HCT116 (cell line): ENCODE measurements around the gene C18orf54.

Source experiments
- CBX3 ChIP-seq: IDR thresholded peaks from 2 replicates; pipeline ENCODE4 v1.6.1; 2012; ENCODE audit warnings: low read depth
- CEBPB ChIP-seq: IDR thresholded peaks from 2 replicates; pipeline ENCODE4 v1.6.1; 2012; ENCODE audit warnings: low read depth
- EGR1 ChIP-seq: IDR thresholded peaks from 2 replicates; pipeline ENCODE4 v1.6.1; 2012; ENCODE audit warnings: low read depth
- ELF1 ChIP-seq: IDR thresholded peaks from 2 replicates; pipeline ENCODE4 v1.6.1; 2012; ENCODE audit warnings: low read depth, borderline replicate concordance
- EZH2 ChIP-seq: fragments of 200-600 bp; sonication (generic); IDR thresholded peaks from 2 replicates; pipeline ENCODE4 v1.6.1; 2017; ENCODE audit warnings: antibody characterized with exemption, mixed run types
- EZH2phosphoT487 ChIP-seq: fragments of 200-600 bp; IDR thresholded peaks from 2 replicates; pipeline ENCODE4 v1.6.1; 2018; ENCODE audit warnings: antibody characterized with exemption, borderline replicate concordance
- JUND ChIP-seq: IDR thresholded peaks from 2 replicates; pipeline ENCODE4 v1.6.1; 2012
- POLR2A ChIP-seq: IDR thresholded peaks from 2 replicates; pipeline ENCODE4 v1.7.0; 2011; ENCODE audit warnings: borderline replicate concordance; ENCODE audit not compliant: insufficient read depth, insufficient read length; ENCODE audit errors: extremely low read depth
- POLR2AphosphoS5 ChIP-seq: IDR thresholded peaks from 2 replicates; pipeline ENCODE4 v1.6.1; 2011; ENCODE audit warnings: mild to moderate bottlenecking, low read depth, low read length, moderate library complexity
- ZNF274 ChIP-seq: fragments of 200-500 bp; sonication (Bioruptor generic); IDR thresholded peaks from 2 replicates; pipeline ENCODE4 v1.6.1; 2014; ENCODE audit warnings: mild to moderate bottlenecking, low read depth, low read length, inconsistent platforms
- TF ChIP-seq, protein P1 (sequence below), 3 experiments: fragments of 200-600 bp in 1 of 3; sonication (generic) in 1 of 3; IDR thresholded peaks in 2 of 3; conservative IDR thresholded peaks in 1 of 3; 2 replicates each; pipeline ENCODE4 v1.5.1; 2012 to 2017; ENCODE audit warnings: low read depth in 2 of 3, low read length in 2 of 3, antibody characterized with exemption in 1 of 3, borderline replicate concordance in 1 of 3, control low read depth in 1 of 3, mild to moderate bottlenecking in 1 of 3, mixed read lengths in 1 of 3, mixed run types in 1 of 3, moderate library complexity in 1 of 3; ENCODE audit not compliant: insufficient read depth in 1 of 3
- TF ChIP-seq, protein P2 (sequence below): IDR thresholded peaks from 2 replicates; pipeline ENCODE4 v1.6.1; 2012; ENCODE audit warnings: low read depth
- TF ChIP-seq, protein P3 (sequence below): IDR thresholded peaks from 2 replicates; pipeline ENCODE4 v1.6.1; 2011; ENCODE audit warnings: mild to moderate bottlenecking, low read length, moderate library complexity; ENCODE audit not compliant: insufficient replicate concordance; ENCODE audit errors: extremely low read depth
- TF ChIP-seq, protein P4 (sequence below): IDR thresholded peaks from 2 replicates; pipeline ENCODE4 v1.6.1; 2012

DNA sequence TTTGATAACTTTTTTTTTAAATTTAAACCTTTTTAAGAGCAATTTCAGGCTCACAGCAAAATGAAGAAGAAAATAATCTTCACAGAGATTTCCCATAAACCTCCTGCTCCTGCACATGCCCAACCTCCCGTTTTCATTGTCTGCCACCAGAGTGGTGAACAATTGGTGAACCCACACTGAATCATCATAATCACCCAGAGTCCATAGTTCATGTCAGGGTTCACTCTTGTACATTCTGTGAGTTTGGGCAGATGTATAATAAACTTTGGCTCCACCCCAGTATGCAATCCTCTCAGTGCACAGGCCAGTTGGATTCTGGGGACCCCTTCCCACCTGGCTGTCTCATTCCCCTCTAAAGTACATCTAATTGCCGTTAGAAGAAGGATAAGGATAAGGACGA is 24.4 kb downstream of the C18orf54 start:
- no peak for TF ChIP-seq EGR1
- TF ChIP-seq, protein P1, sequence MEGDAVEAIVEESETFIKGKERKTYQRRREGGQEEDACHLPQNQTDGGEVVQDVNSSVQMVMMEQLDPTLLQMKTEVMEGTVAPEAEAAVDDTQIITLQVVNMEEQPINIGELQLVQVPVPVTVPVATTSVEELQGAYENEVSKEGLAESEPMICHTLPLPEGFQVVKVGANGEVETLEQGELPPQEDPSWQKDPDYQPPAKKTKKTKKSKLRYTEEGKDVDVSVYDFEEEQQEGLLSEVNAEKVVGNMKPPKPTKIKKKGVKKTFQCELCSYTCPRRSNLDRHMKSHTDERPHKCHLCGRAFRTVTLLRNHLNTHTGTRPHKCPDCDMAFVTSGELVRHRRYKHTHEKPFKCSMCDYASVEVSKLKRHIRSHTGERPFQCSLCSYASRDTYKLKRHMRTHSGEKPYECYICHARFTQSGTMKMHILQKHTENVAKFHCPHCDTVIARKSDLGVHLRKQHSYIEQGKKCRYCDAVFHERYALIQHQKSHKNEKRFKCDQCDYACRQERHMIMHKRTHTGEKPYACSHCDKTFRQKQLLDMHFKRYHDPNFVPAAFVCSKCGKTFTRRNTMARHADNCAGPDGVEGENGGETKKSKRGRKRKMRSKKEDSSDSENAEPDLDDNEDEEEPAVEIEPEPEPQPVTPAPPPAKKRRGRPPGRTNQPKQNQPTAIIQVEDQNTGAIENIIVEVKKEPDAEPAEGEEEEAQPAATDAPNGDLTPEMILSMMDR (IDR thresholded peaks at IDR 0.05 in 2 of 3, conservative IDR thresholded peaks at IDR 0.05 in 1 of 3; ENCODE audit: borderline replicate concordance in 1 of 3, insufficient read depth in 1 of 3, low read depth in 2 of 3, low read length in 2 of 3), result no peak
- TF ChIP-seq POLR2AphosphoS5, result no peak
- TF ChIP-seq ZNF274, result no peak
- TF ChIP-seq, protein P2, sequence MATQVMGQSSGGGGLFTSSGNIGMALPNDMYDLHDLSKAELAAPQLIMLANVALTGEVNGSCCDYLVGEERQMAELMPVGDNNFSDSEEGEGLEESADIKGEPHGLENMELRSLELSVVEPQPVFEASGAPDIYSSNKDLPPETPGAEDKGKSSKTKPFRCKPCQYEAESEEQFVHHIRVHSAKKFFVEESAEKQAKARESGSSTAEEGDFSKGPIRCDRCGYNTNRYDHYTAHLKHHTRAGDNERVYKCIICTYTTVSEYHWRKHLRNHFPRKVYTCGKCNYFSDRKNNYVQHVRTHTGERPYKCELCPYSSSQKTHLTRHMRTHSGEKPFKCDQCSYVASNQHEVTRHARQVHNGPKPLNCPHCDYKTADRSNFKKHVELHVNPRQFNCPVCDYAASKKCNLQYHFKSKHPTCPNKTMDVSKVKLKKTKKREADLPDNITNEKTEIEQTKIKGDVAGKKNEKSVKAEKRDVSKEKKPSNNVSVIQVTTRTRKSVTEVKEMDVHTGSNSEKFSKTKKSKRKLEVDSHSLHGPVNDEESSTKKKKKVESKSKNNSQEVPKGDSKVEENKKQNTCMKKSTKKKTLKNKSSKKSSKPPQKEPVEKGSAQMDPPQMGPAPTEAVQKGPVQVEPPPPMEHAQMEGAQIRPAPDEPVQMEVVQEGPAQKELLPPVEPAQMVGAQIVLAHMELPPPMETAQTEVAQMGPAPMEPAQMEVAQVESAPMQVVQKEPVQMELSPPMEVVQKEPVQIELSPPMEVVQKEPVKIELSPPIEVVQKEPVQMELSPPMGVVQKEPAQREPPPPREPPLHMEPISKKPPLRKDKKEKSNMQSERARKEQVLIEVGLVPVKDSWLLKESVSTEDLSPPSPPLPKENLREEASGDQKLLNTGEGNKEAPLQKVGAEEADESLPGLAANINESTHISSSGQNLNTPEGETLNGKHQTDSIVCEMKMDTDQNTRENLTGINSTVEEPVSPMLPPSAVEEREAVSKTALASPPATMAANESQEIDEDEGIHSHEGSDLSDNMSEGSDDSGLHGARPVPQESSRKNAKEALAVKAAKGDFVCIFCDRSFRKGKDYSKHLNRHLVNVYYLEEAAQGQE, result no peak
- TF ChIP-seq POLR2A, result no peak
- TF ChIP-seq EZH2phosphoT487, result no peak
- TF ChIP-seq CBX3, result no peak
- no peak for TF ChIP-seq ELF1
- TF ChIP-seq, protein P3, sequence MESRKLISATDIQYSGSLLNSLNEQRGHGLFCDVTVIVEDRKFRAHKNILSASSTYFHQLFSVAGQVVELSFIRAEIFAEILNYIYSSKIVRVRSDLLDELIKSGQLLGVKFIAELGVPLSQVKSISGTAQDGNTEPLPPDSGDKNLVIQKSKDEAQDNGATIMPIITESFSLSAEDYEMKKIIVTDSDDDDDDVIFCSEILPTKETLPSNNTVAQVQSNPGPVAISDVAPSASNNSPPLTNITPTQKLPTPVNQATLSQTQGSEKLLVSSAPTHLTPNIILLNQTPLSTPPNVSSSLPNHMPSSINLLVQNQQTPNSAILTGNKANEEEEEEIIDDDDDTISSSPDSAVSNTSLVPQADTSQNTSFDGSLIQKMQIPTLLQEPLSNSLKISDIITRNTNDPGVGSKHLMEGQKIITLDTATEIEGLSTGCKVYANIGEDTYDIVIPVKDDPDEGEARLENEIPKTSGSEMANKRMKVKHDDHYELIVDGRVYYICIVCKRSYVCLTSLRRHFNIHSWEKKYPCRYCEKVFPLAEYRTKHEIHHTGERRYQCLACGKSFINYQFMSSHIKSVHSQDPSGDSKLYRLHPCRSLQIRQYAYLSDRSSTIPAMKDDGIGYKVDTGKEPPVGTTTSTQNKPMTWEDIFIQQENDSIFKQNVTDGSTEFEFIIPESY, result no peak
- no peak for TF ChIP-seq EZH2
- TF ChIP-seq, protein P4, sequence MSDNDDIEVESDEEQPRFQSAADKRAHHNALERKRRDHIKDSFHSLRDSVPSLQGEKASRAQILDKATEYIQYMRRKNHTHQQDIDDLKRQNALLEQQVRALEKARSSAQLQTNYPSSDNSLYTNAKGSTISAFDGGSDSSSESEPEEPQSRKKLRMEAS, result no peak
- no peak for TF ChIP-seq JUND
- TF ChIP-seq CEBPB, result no peak
